Measurements from ENCODE around the gene BATF.

BATF gene

DNA sequence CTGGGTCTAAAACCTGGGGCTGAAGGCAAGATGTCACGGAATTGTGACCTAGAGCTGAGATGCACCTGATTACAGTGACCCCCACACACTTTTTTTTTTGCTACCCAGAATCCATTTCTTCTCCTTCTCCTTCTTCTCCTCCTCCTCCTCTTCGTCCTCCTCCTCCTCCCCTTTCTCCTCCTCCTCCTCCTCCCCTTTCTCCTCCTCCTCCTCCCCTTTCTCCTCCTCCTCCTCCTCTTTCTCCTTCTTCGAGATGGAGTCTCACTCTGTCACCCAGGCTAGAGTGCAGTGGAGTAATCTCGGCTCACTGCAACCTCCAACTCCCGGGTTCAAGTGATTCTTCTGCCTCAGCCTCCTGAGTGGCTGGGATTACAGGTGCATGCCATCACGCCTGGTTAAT is 36.8 kb downstream of the BATF start:
- H3K4me1 ChIP-seq (ENCODE audit: control insufficient read depth in 2 of 2, insufficient read depth in 2 of 2, low read length in 2 of 2), result no peaks in the 10 kb centered on the region
- H3K9ac ChIP-seq (ENCODE audit: low read depth in 1 of 2, low read length in 2 of 2), result no peak overlapping the region
- H3K9me3 ChIP-seq (ENCODE audit: control insufficient read depth in 2 of 2, low read length in 2 of 2), result peaks cover 0 to 4% of the 10 kb centered on the region in 2 donors
- H3K4me3 ChIP-seq (ENCODE audit: low read length in 2 of 2), result no peak overlapping the region
- no peak overlapping the region for H3K27ac ChIP-seq (ENCODE audit: low read depth in 2 of 2, low read length in 2 of 2)
- peaks cover 0 to 2% of the 10 kb centered on the region in 2 donors for H3K27me3 ChIP-seq (ENCODE audit: control insufficient read depth in 2 of 2, insufficient read depth in 2 of 2, low read length in 2 of 2)
- H3K36me3 ChIP-seq (ENCODE audit: control insufficient read depth in 2 of 2, insufficient read depth in 2 of 2, low read length in 2 of 2), result no peaks in the 10 kb centered on the region

DNA sequence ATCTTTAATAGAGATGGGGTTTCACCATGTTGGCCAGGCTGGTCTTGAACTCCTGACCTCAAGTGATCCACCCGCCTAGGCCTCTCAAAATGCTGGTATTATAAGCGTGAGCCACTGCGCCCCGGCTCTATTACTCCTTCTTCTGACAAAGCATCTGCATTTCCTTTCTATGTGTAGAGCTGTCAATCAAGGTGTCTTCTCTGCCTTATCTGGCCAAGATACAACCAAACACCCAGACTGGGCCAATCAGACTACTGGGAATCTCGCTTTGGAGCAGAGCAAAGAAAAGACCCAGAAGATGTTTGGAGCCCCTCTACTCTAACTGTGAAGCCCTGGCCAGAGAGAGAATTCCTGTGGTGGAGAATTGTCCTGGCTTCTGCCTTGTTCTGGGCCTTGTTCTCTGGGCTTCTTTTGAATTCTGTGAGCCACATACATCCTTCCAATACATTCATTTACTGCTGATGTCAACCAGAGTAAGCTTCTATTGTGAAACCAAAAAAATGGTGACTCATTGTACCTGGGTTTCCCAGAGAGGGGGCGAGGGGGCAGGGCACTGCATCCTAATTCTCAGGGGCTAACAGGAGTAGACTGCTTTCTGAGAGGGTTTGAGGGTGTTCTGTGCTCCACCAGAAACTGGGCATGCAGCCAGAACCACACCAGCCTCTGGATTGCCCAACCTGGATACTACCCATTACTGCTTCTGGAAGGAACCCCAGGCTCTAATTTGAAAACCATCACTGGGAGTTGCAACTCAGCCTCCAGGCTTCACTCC is 37.4 kb downstream of the BATF start:
- Histone ChIP-seq H3K27ac (ENCODE audit: low read depth in 2 of 2, low read length in 2 of 2) (no peak overlapping the region), H3K4me1 (ENCODE audit: control insufficient read depth in 2 of 2, insufficient read depth in 2 of 2, low read length in 2 of 2) (no peaks in the 10 kb centered on the region), H3K36me3 (ENCODE audit: control insufficient read depth in 2 of 2, insufficient read depth in 2 of 2, low read length in 2 of 2) (no peaks in the 10 kb centered on the region), H3K9me3 (ENCODE audit: control insufficient read depth in 2 of 2, low read length in 2 of 2) (peaks cover 0 to 4% of the 10 kb centered on the region in 2 donors), H3K4me3 (ENCODE audit: low read length in 2 of 2) (no peak overlapping the region), H3K9ac (ENCODE audit: low read depth in 1 of 2, low read length in 2 of 2) (no peak overlapping the region), H3K27me3 (ENCODE audit: control insufficient read depth in 2 of 2, insufficient read depth in 2 of 2, low read length in 2 of 2) (peaks cover 0 to 2% of the 10 kb centered on the region in 2 donors)

- peaks cover 0 to 4% of the 10 kb centered on the region in 2 donors for H3K9me3 ChIP-seq (ENCODE audit: control insufficient read depth in 2 of 2, low read length in 2 of 2)
- H3K36me3 ChIP-seq (ENCODE audit: control insufficient read depth in 2 of 2, insufficient read depth in 2 of 2, low read length in 2 of 2), result no peaks in the 10 kb centered on the region
- peaks cover 0 to 2% of the 10 kb centered on the region in 2 donors for H3K27me3 ChIP-seq (ENCODE audit: control insufficient read depth in 2 of 2, insufficient read depth in 2 of 2, low read length in 2 of 2)
- no peak overlapping the region for H3K27ac ChIP-seq (ENCODE audit: low read depth in 2 of 2, low read length in 2 of 2)
- no peak overlapping the region for H3K4me3 ChIP-seq (ENCODE audit: low read length in 2 of 2)
- no peak overlapping the region for H3K9ac ChIP-seq (ENCODE audit: low read depth in 1 of 2, low read length in 2 of 2)
- H3K4me1 ChIP-seq (ENCODE audit: control insufficient read depth in 2 of 2, insufficient read depth in 2 of 2, low read length in 2 of 2), result no peaks in the 10 kb centered on the region
Measured at GRCh38 chr14:75561013-75561432, 38.8 kb downstream of the BATF start.

DNA sequence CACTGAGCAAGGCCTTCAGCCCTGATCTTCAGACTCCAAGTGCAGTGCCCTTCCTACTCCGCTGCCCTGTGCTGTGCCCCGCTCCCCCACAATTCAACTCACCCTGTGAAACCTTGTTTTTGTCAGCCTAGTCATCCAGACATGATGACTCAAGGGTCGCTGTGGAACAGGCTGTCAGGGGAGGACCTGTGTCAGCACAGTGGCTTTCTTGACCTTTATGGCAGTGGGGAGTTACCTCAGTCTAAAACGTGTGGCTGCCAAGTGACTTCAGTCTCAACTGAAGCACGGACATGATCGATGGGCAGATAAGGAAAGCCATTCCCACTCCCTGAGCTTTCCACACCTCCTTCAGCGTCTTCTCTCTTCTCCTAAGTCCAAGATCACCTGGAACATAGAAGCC is 39.8 kb downstream of the BATF start:
- no peak overlapping the region for H3K9ac ChIP-seq (ENCODE audit: low read depth in 1 of 2, low read length in 2 of 2)
- H3K27me3 ChIP-seq (ENCODE audit: control insufficient read depth in 2 of 2, insufficient read depth in 2 of 2, low read length in 2 of 2), result peaks cover 0 to 2% of the 10 kb centered on the region in 2 donors
- H3K27ac ChIP-seq (ENCODE audit: low read depth in 2 of 2, low read length in 2 of 2), result no peak overlapping the region
- H3K9me3 ChIP-seq (ENCODE audit: control insufficient read depth in 2 of 2, low read length in 2 of 2), result peaks cover 0 to 4% of the 10 kb centered on the region in 2 donors
- no peak overlapping the region for H3K4me3 ChIP-seq (ENCODE audit: low read length in 2 of 2)
- H3K36me3 ChIP-seq (ENCODE audit: control insufficient read depth in 2 of 2, insufficient read depth in 2 of 2, low read length in 2 of 2), result no peaks in the 10 kb centered on the region
- H3K4me1 ChIP-seq (ENCODE audit: control insufficient read depth in 2 of 2, insufficient read depth in 2 of 2, low read length in 2 of 2), result no peaks in the 10 kb centered on the region

DNA sequence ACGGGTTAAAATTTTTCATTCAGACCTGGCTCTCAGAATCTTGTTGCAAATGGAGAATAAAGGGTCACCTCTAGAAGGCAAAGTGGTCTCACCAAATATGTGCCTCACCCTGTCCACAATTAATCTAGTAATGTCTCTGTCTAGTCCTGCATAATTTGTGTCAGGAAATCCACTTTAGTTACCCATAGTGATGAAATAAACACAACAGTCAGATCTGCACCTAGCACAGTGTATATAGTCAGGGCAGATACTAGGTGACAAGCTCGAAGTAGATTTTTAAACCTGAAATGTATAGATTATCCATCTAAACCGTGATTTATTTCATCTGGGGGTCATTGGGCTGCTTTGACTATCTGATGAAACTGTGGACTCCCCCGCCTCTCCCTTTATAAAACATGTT is 40.2 kb downstream of the BATF start:
- no peaks in the 10 kb centered on the region for H3K4me1 ChIP-seq (ENCODE audit: control insufficient read depth in 2 of 2, insufficient read depth in 2 of 2, low read length in 2 of 2)
- H3K9me3 ChIP-seq (ENCODE audit: control insufficient read depth in 2 of 2, low read length in 2 of 2), result no peaks in the 10 kb centered on the region
- peaks cover 0 to 2% of the 10 kb centered on the region in 2 donors for H3K27me3 ChIP-seq (ENCODE audit: control insufficient read depth in 2 of 2, insufficient read depth in 2 of 2, low read length in 2 of 2)
- no peak overlapping the region for H3K9ac ChIP-seq (ENCODE audit: low read depth in 1 of 2, low read length in 2 of 2)
- H3K4me3 ChIP-seq (ENCODE audit: low read length in 2 of 2), result no peak overlapping the region
- no peak overlapping the region for H3K27ac ChIP-seq (ENCODE audit: low read depth in 2 of 2, low read length in 2 of 2)
- H3K36me3 ChIP-seq (ENCODE audit: control insufficient read depth in 2 of 2, insufficient read depth in 2 of 2, low read length in 2 of 2), result no peaks in the 10 kb centered on the region

- H3K4me1 ChIP-seq (ENCODE audit: control insufficient read depth in 2 of 2, insufficient read depth in 2 of 2, low read length in 2 of 2), result no peaks in the 10 kb centered on the region
- no peak overlapping the region for H3K27ac ChIP-seq (ENCODE audit: low read depth in 2 of 2, low read length in 2 of 2)
- H3K27me3 ChIP-seq (ENCODE audit: control insufficient read depth in 2 of 2, insufficient read depth in 2 of 2, low read length in 2 of 2), result peaks cover 0 to 2% of the 10 kb centered on the region in 2 donors
- H3K9ac ChIP-seq (ENCODE audit: low read depth in 1 of 2, low read length in 2 of 2), result no peak overlapping the region
- no peaks in the 10 kb centered on the region for H3K9me3 ChIP-seq (ENCODE audit: control insufficient read depth in 2 of 2, low read length in 2 of 2)
- no peak overlapping the region for H3K4me3 ChIP-seq (ENCODE audit: low read length in 2 of 2)
- no peaks in the 10 kb centered on the region for H3K36me3 ChIP-seq (ENCODE audit: control insufficient read depth in 2 of 2, insufficient read depth in 2 of 2, low read length in 2 of 2)
Measured at GRCh38 chr14:75563931-75564330, 41.7 kb downstream of the BATF start.

DNA sequence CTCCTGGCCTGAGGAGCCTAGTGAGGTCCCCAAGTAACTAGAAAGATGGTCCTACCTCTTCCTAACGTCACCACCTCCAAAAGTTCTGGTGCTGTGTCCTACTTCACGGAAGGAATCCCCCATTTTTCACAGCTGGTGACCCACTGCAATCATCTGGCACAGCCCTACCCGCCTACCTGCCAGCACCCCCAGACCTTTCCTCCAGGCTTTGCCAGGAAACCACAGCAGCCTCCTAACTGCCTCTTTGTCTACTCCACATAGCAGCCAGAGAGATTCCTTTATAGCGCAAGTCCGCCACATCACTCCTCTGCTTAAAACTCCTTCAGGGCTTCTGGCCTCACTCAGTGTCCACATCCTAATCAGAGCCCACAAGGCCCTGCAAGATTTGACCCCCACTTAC is 42.8 kb downstream of the BATF start:
- Histone ChIP-seq H3K4me3 (ENCODE audit: low read length in 2 of 2) (no peak overlapping the region), H3K9me3 (ENCODE audit: control insufficient read depth in 2 of 2, low read length in 2 of 2) (no peaks in the 10 kb centered on the region), H3K27ac (ENCODE audit: low read depth in 2 of 2, low read length in 2 of 2) (no peak overlapping the region), H3K4me1 (ENCODE audit: control insufficient read depth in 2 of 2, insufficient read depth in 2 of 2, low read length in 2 of 2) (no peaks in the 10 kb centered on the region), H3K27me3 (ENCODE audit: control insufficient read depth in 2 of 2, insufficient read depth in 2 of 2, low read length in 2 of 2) (peaks cover 2 to 3% of the 10 kb centered on the region in 2 donors), H3K9ac (ENCODE audit: low read depth in 1 of 2, low read length in 2 of 2) (no peak overlapping the region), H3K36me3 (ENCODE audit: control insufficient read depth in 2 of 2, insufficient read depth in 2 of 2, low read length in 2 of 2) (no peaks in the 10 kb centered on the region)

DNA sequence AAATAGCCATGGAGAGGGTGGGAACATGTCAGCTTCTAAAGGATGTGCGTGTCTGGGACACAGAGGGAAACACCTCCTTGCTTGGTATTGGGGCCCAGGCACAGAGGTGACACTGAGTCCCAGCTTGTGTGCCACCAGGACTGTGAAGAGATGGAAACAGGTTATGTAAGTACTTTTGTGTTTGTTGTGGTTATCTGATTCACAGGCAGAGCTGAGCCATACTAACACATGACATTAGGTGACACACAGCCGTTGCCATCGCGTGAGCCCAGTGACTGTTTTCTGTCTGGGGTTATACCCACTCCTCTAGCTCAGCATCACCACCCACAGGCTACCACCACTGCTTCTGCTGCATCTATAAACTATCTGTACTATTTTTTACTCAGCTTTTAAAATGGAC is 44.1 kb downstream of the BATF start:
- H3K27me3 ChIP-seq (ENCODE audit: control insufficient read depth in 2 of 2, insufficient read depth in 2 of 2, low read length in 2 of 2), result peaks cover 2 to 3% of the 10 kb centered on the region in 2 donors
- no peaks in the 10 kb centered on the region for H3K9me3 ChIP-seq (ENCODE audit: control insufficient read depth in 2 of 2, low read length in 2 of 2)
- no peaks in the 10 kb centered on the region for H3K4me1 ChIP-seq (ENCODE audit: control insufficient read depth in 2 of 2, insufficient read depth in 2 of 2, low read length in 2 of 2)
- no peak overlapping the region for H3K4me3 ChIP-seq (ENCODE audit: low read length in 2 of 2)
- H3K27ac ChIP-seq (ENCODE audit: low read depth in 2 of 2, low read length in 2 of 2), result no peak overlapping the region
- no peaks in the 10 kb centered on the region for H3K36me3 ChIP-seq (ENCODE audit: control insufficient read depth in 2 of 2, insufficient read depth in 2 of 2, low read length in 2 of 2)
- H3K9ac ChIP-seq (ENCODE audit: low read depth in 1 of 2, low read length in 2 of 2), result no peak overlapping the region

GRCh38 chr14:75566752-75567151 is 44.5 kb downstream of the BATF start:
- peaks cover 2 to 3% of the 10 kb centered on the region in 2 donors for H3K27me3 ChIP-seq (ENCODE audit: control insufficient read depth in 2 of 2, insufficient read depth in 2 of 2, low read length in 2 of 2)
- H3K4me3 ChIP-seq (ENCODE audit: low read length in 2 of 2), result no peak overlapping the region
- no peaks in the 10 kb centered on the region for H3K36me3 ChIP-seq (ENCODE audit: control insufficient read depth in 2 of 2, insufficient read depth in 2 of 2, low read length in 2 of 2)
- no peak overlapping the region for H3K27ac ChIP-seq (ENCODE audit: low read depth in 2 of 2, low read length in 2 of 2)
- H3K9me3 ChIP-seq (ENCODE audit: control insufficient read depth in 2 of 2, low read length in 2 of 2), result no peaks in the 10 kb centered on the region
- no peaks in the 10 kb centered on the region for H3K4me1 ChIP-seq (ENCODE audit: control insufficient read depth in 2 of 2, insufficient read depth in 2 of 2, low read length in 2 of 2)
- no peak overlapping the region for H3K9ac ChIP-seq (ENCODE audit: low read depth in 1 of 2, low read length in 2 of 2)

DNA sequence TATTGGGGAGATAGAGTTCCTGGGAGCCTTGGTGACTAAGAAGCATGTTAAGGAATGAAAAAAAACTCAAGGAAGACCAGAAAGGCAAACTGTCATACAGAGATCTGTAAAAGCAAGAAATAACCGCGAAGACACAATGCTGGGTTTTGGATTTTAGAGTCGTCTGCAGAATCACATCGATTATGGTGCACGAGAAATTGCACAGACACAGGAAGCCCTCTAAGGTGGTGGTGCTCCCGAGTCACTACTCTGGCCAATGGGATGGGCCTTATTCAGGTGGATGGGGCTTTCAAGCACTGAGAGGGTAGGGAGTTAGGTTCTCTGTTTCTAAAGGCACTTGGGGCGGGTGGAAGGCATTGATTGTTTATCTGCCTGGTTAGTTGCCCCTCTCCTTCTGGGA is 45.9 kb downstream of the BATF start:
- Histone ChIP-seq H3K36me3 (ENCODE audit: control insufficient read depth in 2 of 2, insufficient read depth in 2 of 2, low read length in 2 of 2) (no peaks in the 10 kb centered on the region), H3K27me3 (ENCODE audit: control insufficient read depth in 2 of 2, insufficient read depth in 2 of 2, low read length in 2 of 2) (peaks cover 2 to 3% of the 10 kb centered on the region in 2 donors), H3K4me1 (ENCODE audit: control insufficient read depth in 2 of 2, insufficient read depth in 2 of 2, low read length in 2 of 2) (no peaks in the 10 kb centered on the region), H3K9ac (ENCODE audit: low read depth in 1 of 2, low read length in 2 of 2) (no peak overlapping the region), H3K4me3 (ENCODE audit: low read length in 2 of 2) (no peak overlapping the region), H3K9me3 (ENCODE audit: control insufficient read depth in 2 of 2, low read length in 2 of 2) (no peaks in the 10 kb centered on the region), H3K27ac (ENCODE audit: low read depth in 2 of 2, low read length in 2 of 2) (no peak overlapping the region)

All from mucosa of rectum (tissue), 2 donors.